MG63 (cell line): ENCODE measurements around the gene HOXB3. TPM values are rescaled to one million over a fixed set of nuclear protein-coding genes. Genes with fewer than 3 reads are reported as not detected.

Experiments used
- DNase-seq: peaks from one replicate; pipeline ENCODE4 v3.0.0-alpha.2; 2020
- H3K27me3 ChIP-seq: fragments of 250-450 bp; sonication (Bioruptor Pico); 2 replicates; pipeline ENCODE4 v1.5.1; 2020; ENCODE audit warnings: mild to moderate bottlenecking, moderate library complexity
- H3K36me3 ChIP-seq: fragments of 250-450 bp; sonication (Bioruptor Pico); 2 replicates; pipeline ENCODE4 v1.5.1; 2020; ENCODE audit warnings: mild to moderate bottlenecking, moderate library complexity
- H3K4me3 ChIP-seq: fragments of 250-450 bp; sonication (Bioruptor Pico); 2 replicates; pipeline ENCODE4 v1.5.1; 2020; ENCODE audit warnings: mild to moderate bottlenecking, moderate library complexity
- H3K9me3 ChIP-seq: fragments of 250-450 bp; sonication (Bioruptor Pico); 2 replicates; pipeline ENCODE4 v1.5.1; 2020; ENCODE audit warnings: mild to moderate bottlenecking, moderate library complexity
- total RNA-seq: library from RNA; depleted of rRNA; stranded (reverse); fragments of >200 nt; shearing (Covaris generic); gene quantifications from 2 replicates; pipeline ENCODE4 v1.2.3, GENCODE V29; 2014; ENCODE audit warnings: low replicate concordance

The HOXB3 gene
- total RNA-seq, 1 experiment from 2014 or later = 4.6 TPM

DNA sequence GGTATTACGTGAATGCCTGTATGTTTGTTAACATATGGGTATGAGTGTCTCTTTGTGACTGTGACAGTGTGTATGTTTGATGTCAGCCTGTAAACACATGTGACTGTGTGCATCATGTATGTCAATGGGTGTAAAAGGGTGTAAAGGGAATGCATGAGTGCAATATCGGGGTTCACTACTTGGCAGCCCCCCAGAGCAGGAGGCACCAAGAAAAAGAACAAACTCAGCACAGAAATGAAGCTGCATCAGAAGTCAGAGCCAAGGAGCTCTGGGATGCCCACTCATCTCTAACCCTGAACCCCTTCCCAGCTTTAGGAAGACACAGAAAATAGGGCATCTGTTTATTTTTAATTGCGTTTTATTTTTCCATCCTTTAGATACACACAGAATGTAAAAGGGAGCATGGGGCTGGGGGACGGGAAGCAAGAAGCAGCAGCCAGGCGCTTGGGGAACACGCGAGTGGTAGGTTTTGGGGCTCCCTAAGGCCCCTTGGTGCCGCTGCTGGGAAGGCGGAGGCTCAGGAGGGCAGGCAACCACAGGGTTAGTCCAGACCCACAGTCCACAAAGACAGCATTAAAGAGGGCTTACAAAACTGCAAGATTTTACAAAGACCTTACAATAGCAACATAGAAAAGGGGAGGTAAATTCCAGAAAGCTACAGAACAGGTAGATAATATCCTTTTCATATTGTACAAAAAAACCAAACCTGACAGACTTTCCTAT lies 17.0 kb upstream of the HOXB3 start:
- no peaks in the 10 kb centered on the region for H3K9me3 ChIP-seq
- peaks cover 7% of the 10 kb centered on the region for H3K36me3 ChIP-seq
- no peak for DNase-seq
- no peak overlapping the region for H3K4me3 ChIP-seq
- no peaks in the 10 kb centered on the region for H3K27me3 ChIP-seq

DNA sequence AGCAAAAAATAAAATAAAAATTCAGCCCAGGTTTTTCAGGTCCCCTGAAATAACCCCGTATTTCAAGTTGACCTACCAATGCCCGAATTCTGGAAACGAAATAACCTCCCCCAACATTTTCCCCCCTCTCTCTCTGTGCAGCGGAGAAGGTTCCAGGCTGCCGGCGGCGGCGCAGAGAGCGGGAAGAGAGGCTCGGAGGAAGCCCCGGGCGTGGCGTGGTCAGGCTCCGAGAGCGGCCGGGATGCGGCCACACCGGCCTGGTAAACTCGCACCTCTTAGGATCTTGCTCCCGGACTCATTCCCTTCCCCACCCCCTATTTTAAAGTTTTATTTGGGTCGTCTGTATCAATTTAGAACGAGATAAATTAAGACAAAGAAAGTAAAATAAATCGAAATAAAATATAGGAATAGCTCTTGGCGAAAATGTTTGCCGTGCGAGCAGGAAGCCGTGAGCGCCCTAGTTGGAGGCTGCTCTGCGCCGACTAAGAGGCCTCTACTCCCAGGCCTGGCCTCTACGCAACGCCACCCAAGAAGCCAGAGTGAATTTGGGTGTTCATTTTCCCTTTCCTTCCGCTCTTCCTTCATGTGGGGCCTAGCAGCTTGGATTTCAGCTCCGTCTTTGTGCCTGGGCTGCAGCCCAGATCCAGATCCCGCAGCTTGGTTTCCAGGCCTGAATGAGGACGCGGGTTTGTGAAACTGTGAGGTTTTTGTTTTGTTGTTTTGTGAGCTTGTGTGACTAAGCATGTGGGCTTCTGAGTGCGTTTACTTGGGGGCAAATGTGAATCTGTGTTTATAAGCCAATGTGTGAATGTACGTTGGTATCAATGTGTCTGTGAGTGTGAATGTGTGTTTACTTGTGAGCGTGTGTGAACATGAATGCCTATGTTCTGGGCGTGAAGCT lies 16.2 kb upstream of the HOXB3 start:
- peaks cover 7% of the 10 kb centered on the region for H3K36me3 ChIP-seq
- H3K9me3 ChIP-seq = no peaks in the 10 kb centered on the region
- no peak for DNase-seq
- H3K4me3 ChIP-seq = no peak overlapping the region
- no peaks in the 10 kb centered on the region for H3K27me3 ChIP-seq

DNA sequence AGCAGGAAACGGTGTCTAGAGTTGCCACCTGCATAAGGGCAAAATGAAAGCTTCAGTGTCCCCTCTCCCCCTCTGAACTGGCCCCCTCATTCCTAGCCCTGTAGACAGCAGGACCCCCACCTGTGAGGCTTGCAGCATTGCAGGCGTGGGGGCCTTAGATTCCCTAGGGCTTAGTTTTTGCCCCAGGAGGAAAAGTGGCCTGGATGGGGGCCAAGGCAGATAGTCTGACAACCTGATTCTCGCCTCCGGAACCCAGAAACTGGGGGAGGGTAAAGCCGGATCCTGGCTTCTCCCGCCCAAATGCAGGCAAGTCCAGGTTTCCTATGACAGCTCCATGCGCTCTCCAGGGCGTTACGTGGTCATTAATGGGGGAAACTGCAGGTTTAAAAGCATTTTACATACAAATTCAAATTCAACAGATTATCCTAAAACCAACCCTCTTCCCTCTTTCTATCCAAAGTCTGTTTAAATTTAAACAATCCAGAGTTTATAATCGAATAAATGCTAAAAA lies 15.4 kb upstream of the HOXB3 start:
- peaks cover 10% of the 10 kb centered on the region for H3K36me3 ChIP-seq
- no peaks in the 10 kb centered on the region for H3K27me3 ChIP-seq
- peak overlapping the region; percentile 79 for H3K4me3 ChIP-seq
- no peak for DNase-seq
- no peaks in the 10 kb centered on the region for H3K9me3 ChIP-seq

- Histone ChIP-seq H3K9me3 (no peaks in the 10 kb centered on the region), H3K27me3 (no peaks in the 10 kb centered on the region), H3K36me3 (peaks cover 10% of the 10 kb centered on the region), H3K4me3 (peak within 1 kb of the TSS; percentile 79)
- peak; percentile 74 for DNase-seq
These were observed 14.8 kb upstream of the HOXB3 start, which contains the start of gene HOXB6 for GRCh38 chr17:48604770-48605329. Gene HOXB6, minus strand, starts transcription at chr17:48604986. Its CDS starts 6,836 bp downstream, at chr17:48598150.

- Histone ChIP-seq H3K36me3 (peaks cover 10% of the 10 kb centered on the region), H3K9me3 (no peaks in the 10 kb centered on the region), H3K27me3 (no peaks in the 10 kb centered on the region), H3K4me3 (peak overlapping the region; percentile 79)
- DNase-seq = peak; percentile 79
These were observed 14.1 kb upstream of the HOXB3 start for GRCh38 chr17:48603959-48604769.

GRCh38 chr17:48601539-48602425 lies 11.7 kb upstream of the HOXB3 start:
- H3K9me3 ChIP-seq = no peaks in the 10 kb centered on the region
- H3K4me3 ChIP-seq = peak overlapping the region; percentile 79
- DNase-seq = no peak
- peaks cover 13% of the 10 kb centered on the region for H3K36me3 ChIP-seq
- no peaks in the 10 kb centered on the region for H3K27me3 ChIP-seq

GRCh38 chr17:48601207-48601538 lies 11.1 kb upstream of the HOXB3 start:
- H3K4me3 ChIP-seq = no peak overlapping the region; the same call in 1 of the 2 replicates
- no peaks in the 10 kb centered on the region for H3K9me3 ChIP-seq
- DNase-seq = no peak
- H3K27me3 ChIP-seq = no peaks in the 10 kb centered on the region
- H3K36me3 ChIP-seq = peaks cover 19% of the 10 kb centered on the region

DNA sequence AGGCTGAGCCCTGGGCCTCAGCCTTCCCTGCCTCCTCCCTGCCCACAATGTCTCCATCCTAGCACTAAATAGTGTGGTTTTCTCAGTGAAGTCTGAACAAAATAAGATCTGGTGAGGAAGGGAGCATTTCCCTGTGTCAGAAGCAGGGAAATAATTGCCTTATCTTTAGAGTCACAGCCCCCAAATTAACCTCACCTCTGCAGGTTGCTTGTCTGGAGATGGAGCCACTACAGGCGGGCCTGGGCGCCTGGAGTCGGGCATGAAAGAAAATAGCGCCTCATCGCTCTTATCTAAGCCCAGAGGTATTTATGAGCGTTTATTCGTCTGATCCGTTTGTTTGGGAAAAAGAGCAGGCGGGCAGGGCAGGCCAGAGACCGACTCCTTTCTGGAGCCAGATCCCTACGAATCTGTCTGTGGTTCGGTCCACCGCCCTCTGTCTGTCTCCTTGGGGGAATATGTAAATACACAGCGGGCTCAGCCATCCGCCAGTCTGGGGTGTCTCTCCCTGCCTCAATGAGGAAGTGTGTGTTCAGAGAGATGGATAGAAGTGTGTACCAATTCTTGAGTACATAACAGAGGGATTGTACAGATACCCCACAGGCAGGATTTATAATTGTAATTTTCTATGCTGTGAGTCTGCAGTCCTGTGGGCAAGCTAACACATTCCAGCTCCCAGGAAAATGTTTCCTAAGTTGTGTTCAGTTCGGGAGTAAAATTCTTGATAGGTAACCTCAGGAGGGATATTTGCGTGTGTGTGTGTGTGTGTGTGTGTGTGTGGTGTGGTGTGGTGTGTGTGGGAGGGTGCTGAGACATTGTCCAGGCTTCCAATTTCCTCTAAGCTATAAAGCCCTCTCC lies 10.4 kb upstream of the HOXB3 start:
- Histone ChIP-seq H3K9me3 (no peaks in the 10 kb centered on the region), H3K36me3 (peaks cover 26% of the 10 kb centered on the region), H3K4me3 (no peak overlapping the region), H3K27me3 (no peaks in the 10 kb centered on the region)
- DNase-seq = no peak

DNA sequence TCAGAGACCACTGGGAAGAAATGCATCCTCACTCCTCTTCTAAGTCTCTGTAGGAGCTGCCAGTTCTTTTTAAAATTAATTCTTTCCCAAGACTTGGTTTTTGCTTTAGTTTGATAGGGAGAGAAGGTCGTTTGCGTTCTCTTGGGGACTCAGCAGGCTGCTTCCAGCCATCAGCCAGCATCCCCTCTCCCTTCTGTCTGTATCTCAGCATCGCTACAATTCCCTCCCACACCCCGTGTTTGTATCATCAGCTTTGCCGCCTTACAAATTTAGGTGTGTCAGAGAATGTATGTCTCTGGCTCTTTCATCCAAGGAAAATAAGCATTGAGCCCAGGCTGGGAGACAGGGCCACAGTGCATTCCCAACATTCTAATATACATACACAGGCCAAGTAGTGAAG lies 9.3 kb upstream of the HOXB3 start:
- H3K36me3 ChIP-seq = peaks cover 36% of the 10 kb centered on the region
- no peak for DNase-seq
- H3K27me3 ChIP-seq = no peaks in the 10 kb centered on the region
- H3K4me3 ChIP-seq = no peak overlapping the region
- H3K9me3 ChIP-seq = no peaks in the 10 kb centered on the region

GRCh38 chr17:48598736-48599135 lies 8.7 kb upstream of the HOXB3 start:
- no peak for DNase-seq
- Histone ChIP-seq H3K4me3 (peak overlapping the region; percentile 64), H3K27me3 (no peaks in the 10 kb centered on the region)

DNA sequence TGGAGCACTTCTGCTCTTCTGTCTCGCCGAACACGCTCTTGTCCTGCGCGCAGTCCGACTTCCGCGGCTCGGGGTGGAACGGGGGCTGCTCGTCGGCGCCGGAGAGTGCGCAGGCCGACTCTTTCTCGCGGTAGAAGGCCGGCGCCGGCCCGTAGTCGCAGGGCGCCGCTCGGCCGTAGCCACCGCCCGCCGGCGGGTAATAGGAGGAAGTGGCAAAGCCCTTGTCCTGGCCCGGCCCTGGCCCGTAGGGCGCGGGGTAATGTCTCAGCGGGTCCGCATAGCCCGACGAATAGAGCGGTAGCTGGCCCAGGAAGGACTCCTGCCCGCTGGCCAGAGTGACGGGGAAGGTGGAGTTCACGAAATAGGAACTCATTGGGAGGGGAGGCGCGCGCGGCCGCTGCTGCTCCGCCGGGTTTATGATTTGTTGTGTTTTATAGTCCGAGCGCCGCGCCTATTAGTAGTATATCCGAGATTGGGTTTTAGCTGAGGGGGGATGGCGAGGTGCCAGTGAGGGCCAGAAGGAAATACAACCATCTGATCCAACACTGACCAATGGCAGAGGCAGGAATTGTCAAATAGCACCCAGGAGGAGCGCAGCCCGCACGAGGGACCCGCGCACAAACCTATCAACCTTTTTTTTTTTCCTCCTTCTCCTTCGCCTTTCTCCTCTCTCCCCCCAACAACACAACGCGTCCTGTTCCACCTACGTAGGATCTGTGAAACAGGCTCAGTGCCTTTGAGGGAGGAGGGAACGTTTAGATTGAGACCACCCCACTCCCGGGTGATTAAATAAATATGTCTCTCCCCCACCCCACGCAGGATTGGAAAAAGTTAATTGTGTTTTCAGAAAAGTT lies 8.0 kb upstream of the HOXB3 start:
- no peaks in the 10 kb centered on the region for H3K9me3 ChIP-seq
- H3K4me3 ChIP-seq = peak overlapping the region; percentile 64
- peak; percentile 88 for DNase-seq
- H3K36me3 ChIP-seq = peaks cover 39% of the 10 kb centered on the region
- H3K27me3 ChIP-seq = no peaks in the 10 kb centered on the region

More at GRCh38 chr17:48598736-48599135, 8.7 kb upstream of the HOXB3 start:
- peaks cover 39% of the 10 kb centered on the region for H3K36me3 ChIP-seq
- H3K9me3 ChIP-seq = no peaks in the 10 kb centered on the region

GRCh38 chr17:48597528-48597777 lies 7.4 kb upstream of the HOXB3 start:
- Histone ChIP-seq H3K36me3 (peaks cover 40% of the 10 kb centered on the region), H3K27me3 (no peaks in the 10 kb centered on the region), H3K9me3 (no peaks in the 10 kb centered on the region), H3K4me3 (peak overlapping the region; percentile 64)
- DNase-seq = no peak

DNA sequence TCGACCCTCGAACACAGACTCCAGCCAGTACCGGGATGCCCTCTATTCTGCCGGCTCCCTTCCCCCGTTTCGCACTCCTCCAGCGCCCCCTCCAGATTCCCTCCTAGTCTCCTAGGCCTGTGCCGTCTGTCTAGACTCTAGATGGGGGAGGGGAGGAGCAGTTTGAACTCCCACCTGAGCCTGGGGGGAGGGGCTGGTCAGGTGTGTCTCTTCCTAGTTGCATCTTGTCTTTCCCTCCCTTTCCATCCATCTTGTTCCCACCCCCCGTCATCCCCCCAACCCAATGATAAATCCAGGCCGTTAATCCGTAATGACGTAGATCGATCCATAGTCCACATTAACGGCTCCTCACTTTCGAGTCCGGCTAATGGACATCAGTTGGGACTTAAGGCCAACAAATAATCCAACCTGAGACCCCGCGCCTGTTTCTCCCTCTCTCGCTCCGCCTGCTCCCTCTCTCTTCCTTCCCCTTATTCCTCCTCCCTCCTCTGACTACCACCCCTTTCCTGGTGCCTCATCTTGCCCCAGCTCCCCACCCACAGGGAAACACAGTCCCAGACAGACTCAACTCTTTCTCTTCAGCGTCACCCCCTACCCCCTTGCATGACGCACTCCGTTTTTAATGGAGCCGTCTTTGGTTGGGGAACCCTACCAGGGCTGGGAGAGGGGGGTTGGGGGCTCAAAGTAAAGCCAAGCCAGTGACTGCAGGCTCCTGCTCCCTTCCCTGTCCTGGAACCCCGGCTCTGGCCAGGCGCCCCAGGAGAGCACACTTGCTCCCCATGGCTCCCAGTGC lies 6.9 kb upstream of the HOXB3 start:
- H3K4me3 ChIP-seq = peak overlapping the region; percentile 64
- peaks cover 43% of the 10 kb centered on the region for H3K36me3 ChIP-seq
- no peaks in the 10 kb centered on the region for H3K9me3 ChIP-seq
- H3K27me3 ChIP-seq = no peaks in the 10 kb centered on the region
- DNase-seq = no peak
